ENCODE data around the gene ZNHIT3. TPM values are rescaled to one million over a fixed set of nuclear protein-coding genes. Genes with fewer than 3 reads are reported as not detected.

The ZNHIT3 gene
- total RNA-seq, 1 donor from 2014 or later: 26.8 TPM

- DNase-seq (ENCODE audit: low spot score): no peak
Measured at GRCh38 chr17:36512641-36513040, 26.2 kb downstream of the ZNHIT3 start.

- no peak for DNase-seq (ENCODE audit: low spot score)
Measured at GRCh38 chr17:36514856-36515255, 28.4 kb downstream of the ZNHIT3 start.

DNA sequence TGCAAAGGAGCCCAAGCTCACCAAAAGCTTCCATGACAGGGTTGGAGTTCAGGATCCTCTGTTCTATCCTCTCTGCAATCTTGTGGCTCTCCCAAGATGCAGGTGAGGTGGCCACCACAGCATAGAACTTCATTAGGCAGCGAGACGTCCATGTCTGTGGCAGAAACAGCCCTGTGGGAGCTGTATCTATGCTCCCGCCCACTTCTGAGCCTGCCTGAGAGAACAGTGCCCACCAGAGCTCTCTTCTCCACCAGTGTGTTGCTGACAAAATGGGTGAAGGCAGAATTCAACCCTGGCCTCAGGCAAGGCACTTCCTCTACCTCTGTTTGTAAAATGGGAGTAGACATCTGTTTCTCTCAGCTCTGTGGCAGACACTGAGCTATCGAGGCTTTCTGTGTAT lies 29.4 kb downstream of the ZNHIT3 start:
- DNase-seq (ENCODE audit: low spot score): no peak

DNA sequence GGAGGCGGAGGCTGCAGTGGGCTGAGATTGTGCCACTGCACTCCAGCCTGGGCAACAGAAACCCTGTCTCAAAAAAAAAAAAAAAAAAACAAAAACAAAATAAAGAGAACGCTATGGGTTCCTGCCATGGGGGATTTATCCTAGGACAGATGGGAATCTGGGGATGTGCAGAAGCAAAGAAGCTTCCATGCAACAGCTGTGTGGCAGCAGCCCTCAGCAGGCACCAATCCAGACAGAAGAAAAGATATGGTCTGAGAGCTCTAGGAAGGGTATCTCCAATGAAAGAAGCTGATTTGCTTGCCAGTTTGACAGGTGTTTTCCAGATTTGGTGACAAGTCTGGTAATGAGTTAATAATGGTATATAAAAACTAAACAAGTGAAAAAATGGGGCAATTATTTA lies 36.6 kb downstream of the ZNHIT3 start:
- no peak for DNase-seq (ENCODE audit: low spot score)

- DNase-seq (ENCODE audit: low spot score): no peak
Measured at GRCh38 chr17:36524428-36524876, 38.0 kb downstream of the ZNHIT3 start.

- DNase-seq (ENCODE audit: low spot score): no peak
Measured at GRCh38 chr17:36525113-36525512, 38.6 kb downstream of the ZNHIT3 start.

DNA sequence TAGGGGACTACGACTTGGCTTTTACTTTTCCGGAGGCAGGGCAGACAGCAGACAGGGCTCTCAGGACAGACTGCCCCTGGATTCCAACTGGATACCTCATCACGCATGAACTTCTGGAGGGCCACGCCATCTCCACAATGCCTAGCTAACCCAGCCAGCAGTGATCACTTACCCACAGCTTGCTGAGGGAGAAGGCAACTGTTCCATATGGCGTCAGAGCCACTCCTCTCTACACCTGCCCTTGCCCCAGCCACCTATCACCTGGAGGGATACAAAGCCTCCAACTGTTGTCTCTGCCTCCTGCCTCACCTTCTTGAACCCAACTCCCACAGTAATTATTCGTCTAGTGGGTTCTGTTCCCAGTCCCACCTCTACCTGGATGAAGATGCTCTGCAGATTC lies 39.4 kb downstream of the ZNHIT3 start:
- no peak for DNase-seq (ENCODE audit: low spot score)

GRCh38 chr17:36527621-36528250 lies 41.3 kb downstream of the ZNHIT3 start:
- DNase-seq (ENCODE audit: low spot score): no peak

DNA sequence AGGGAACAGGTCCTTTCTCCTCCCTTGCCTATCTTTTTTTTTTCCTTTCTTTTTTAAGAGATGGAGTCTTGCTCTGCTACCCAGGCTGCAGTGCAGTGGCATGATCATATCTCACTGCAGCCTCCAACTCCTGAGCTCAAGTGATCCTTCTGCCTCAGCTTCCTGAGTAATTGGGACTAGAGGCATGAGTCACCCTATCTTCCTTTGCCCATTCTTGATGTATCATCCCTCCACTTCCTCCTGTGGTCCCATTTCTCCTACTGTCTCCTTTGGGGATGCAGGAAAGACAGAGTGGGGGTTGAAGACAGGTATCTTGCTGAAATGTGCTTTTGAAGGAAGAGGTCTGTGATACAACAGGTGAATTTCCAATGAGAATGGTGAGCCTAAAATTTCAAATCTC lies 42.6 kb downstream of the ZNHIT3 start:
- DNase-seq (ENCODE audit: low spot score): no peak

GRCh38 chr17:36532435-36532975 lies 46.0 kb downstream of the ZNHIT3 start:
- peak; percentile 7 for DNase-seq (ENCODE audit: low spot score)

DNA sequence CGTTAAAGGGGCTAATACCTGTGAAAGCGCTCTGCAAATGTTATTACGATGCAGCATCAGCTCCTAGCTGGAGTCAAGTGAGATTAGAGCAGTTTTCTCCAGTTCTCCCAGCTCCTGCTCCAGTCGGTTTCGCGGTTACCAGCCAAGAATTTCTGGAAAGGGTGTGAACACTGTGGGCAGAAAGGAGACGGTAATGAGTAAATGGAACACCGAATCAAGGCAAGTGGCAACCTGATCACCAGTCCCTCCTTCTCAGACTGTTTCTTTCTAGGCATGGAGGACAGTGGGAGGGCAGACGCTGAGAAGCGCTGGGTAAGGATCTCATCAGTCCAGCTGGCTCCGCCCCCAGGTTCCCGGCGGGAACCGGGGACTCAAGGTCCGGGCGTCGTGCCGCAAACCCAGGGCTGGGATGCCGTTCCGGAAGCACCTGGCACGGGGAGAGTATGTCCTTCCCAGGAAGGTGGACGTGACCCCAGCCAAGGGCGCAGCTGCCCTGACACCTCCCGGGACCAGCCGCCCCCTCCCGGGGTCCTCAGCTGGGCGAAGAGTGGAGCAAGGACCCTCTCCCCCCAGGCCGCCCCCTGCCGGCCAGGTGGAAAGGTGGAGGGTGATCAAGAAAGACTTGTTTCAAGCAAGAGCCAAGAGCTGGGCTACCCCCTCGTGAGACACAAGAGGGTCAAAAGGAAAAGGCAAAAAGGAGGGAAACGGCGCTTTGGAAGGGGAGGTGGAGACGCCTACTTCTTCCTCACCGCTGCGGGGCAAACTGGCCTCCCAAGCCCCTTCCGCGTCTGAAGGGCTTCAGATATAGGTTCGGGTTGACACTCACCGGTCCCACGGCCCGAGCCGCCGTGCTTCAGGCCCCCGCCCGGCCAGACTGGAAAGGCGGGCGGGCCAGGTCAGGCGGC lies 47.7 kb downstream of the ZNHIT3 start:
- DNase-seq (ENCODE audit: low spot score): peak; percentile 56

DNA sequence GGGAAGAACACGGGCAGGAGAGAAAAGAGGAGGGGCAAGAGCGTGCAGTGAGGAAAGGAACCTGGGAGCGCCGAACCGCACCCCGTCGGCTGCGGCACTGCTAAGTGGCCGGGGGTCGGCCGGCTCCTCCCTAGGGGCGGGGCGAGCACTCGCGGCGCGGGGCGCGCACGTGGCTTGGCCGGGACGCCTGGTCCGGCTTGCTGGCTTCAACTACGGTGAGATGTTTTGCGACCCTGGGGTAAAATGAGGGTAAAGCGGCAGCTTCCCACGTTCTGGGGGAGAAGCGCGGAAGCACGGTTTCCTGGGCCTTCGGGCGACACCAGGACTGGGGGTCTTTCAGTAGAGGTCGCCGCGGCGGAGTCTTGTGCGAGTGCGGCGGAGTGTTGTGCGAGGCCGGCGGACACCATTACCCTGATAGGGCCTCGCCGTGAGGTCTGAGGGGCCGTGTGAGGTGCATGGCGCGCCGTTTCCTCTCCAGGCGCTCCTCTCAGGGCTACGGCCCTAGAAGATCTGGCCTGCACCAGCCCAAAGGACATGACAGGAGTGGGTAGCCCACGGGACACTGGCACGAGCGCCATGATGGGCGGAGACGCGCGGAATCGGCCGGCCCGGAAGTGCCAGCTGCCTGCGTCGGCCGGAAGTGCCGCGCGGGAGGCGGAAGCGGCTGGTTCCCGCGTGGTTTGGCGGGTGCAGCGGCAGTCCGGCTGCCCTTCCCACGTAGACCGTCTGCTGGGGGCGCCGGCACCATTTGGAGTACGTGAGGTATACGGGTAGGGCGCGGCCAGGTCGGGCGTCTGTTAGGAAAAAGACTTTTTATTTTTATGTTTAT lies 48.6 kb downstream of the ZNHIT3 start, which contains the start of the genes MYO19 and PIGW:
MYO19 (minus strand) TSS at position 29 of the 829 bp plus-strand sequence. CDS start 2,330 bp downstream, outside the sequence.
PIGW (plus strand) TSS at position 148 of the 829 bp plus-strand sequence. CDS start 2,115 bp downstream, outside the sequence.
- peak; percentile 84 for DNase-seq (ENCODE audit: low spot score)

- no peak for DNase-seq (ENCODE audit: low spot score)
Measured at GRCh38 chr17:36535669-36536081, 49.2 kb downstream of the ZNHIT3 start.

GRCh38 chr17:36540696-36541095 lies 54.2 kb downstream of the ZNHIT3 start:
- DNase-seq (ENCODE audit: low spot score): no peak

DNA sequence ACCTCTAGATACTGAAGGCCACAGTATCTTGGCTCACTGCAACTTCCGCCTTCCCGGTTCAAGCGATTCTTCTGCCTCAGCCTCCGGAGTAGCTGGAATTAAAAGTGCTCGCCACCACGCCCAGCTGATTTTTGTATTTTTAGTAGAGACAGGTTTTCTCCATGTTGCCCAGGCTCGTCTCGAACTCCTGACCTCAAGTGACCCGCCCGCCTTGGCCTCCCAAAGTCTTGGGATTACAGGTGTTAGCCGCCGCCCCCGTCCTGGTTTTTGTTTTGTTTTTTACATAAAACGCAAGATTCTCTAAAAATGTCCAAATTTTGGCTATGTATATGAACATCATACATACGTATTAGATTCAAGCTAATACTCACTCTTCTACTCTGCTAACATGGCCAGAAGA lies 56.3 kb downstream of the ZNHIT3 start:
- DNase-seq (ENCODE audit: low spot score): no peak

- peak; percentile 39 for DNase-seq (ENCODE audit: low spot score)
Measured at GRCh38 chr17:36544044-36544306, 57.5 kb downstream of the ZNHIT3 start.

- DNase-seq (ENCODE audit: low spot score): peak; percentile 93
Measured at GRCh38 chr17:36544307-36545076, 58.0 kb downstream of the ZNHIT3 start, which contains the start of gene GGNBP2. GGNBP2 (plus strand) TSS chr17:36544919; CDS start chr17:36545725, 806 bp downstream.

DNA sequence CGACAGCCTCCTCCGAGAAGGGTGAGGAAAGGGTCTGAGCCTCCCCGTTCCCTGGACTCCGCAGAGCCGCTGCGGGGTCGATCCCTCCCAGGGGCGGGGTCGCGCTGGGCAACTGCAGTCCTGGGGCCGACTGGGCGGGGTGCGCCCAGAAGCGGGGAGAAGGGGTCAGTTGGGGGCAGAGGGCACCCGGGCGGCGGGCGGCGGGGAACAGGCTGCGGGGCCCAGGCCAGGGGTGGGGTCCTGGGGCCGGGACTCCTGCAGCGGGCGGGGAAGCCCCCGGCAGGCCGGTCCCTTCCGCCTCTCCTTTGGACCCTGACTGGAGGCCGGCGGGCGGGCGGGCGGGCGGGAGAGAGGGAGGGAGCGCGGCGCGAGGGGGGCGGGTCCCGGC lies 58.6 kb downstream of the ZNHIT3 start:
- no peak for DNase-seq (ENCODE audit: low spot score)

Measured in mucosa of gallbladder (tissue), 1 donor.